Mesodermal cell (in vitro differentiated cells): ENCODE data around the gene ARHGAP6.

Experiments
- H3K27ac ChIP-seq: 2 replicates; pipeline ENCODE4 v1.7.0; 2013; ENCODE audit warnings: mild to moderate bottlenecking, low read depth, low read length, moderate library complexity; ENCODE audit not compliant: severe bottlenecking
- H3K36me3 ChIP-seq: 2 replicates; pipeline ENCODE4 v1.7.1; 2013; ENCODE audit warnings: mild to moderate bottlenecking, low read length, moderate library complexity; ENCODE audit not compliant: control insufficient read depth, insufficient read depth
- H3K4me1 ChIP-seq: one replicate; pipeline ENCODE4 v1.7.1; 2013; ENCODE audit warnings: mild to moderate bottlenecking, low read length; ENCODE audit not compliant: insufficient read depth, control insufficient read depth, poor library complexity, severe bottlenecking
- H3K4me3 ChIP-seq: 2 replicates; pipeline ENCODE4 v1.7.0; 2013; ENCODE audit warnings: low read length, control low read depth, mild to moderate bottlenecking; ENCODE audit not compliant: insufficient read depth, poor library complexity, severe bottlenecking; ENCODE audit errors: extremely low read depth
- H3K9me3 ChIP-seq: 2 replicates; pipeline ENCODE4 v1.7.1; 2013; ENCODE audit warnings: mild to moderate bottlenecking, low read length, moderate library complexity; ENCODE audit not compliant: control insufficient read depth
- WGBS, 2 experiments: methylation state at CpG; one replicate each; pipeline ENCODE4 v1.1.5; 2013; ENCODE audit warnings: missing lambda C conversion rate in 2 of 2; ENCODE audit not compliant: insufficient coverage in 2 of 2; 5-methylcytosine and 5-hydroxymethylcytosine counted together

The ARHGAP6 gene

GRCh38 chrX:11412715-11413623 is 252.8 kb downstream of the ARHGAP6 start:
- WGBS, 2 experiments = 88 to 92% methylated on average over 4 to 5 of the region's 10 CpGs
- H3K9me3 ChIP-seq = no peaks in the 10 kb centered on the region

GRCh38 chrX:11409957-11410356 is 255.8 kb downstream of the ARHGAP6 start:
- peaks cover 4% of the 10 kb centered on the region for H3K4me1 ChIP-seq
- H3K27ac ChIP-seq = no peak overlapping the region
- no peak overlapping the region for H3K4me3 ChIP-seq
- 80 to 100% methylated on average over 1 of the region's 3 CpGs for WGBS, 2 experiments
- no peaks in the 10 kb centered on the region for H3K36me3 ChIP-seq
- H3K9me3 ChIP-seq = no peaks in the 10 kb centered on the region

More at GRCh38 chrX:11412715-11413623, 252.8 kb downstream of the ARHGAP6 start:
- Histone ChIP-seq H3K27ac (no peak overlapping the region), H3K4me3 (no peak overlapping the region), H3K36me3 (no peaks in the 10 kb centered on the region), H3K4me1 (no peaks in the 10 kb centered on the region)

GRCh38 chrX:11408783-11409182 is 256.9 kb downstream of the ARHGAP6 start:
- 94% methylated on average over 3 of the region's 3 CpGs; no CpG with 5 or more reads in 1 of the 2 experiments for WGBS, 2 experiments
- no peak overlapping the region for H3K27ac ChIP-seq

GRCh38 chrX:11408109-11408405 is 257.7 kb downstream of the ARHGAP6 start:
- H3K9me3 ChIP-seq = no peaks in the 10 kb centered on the region
- H3K4me3 ChIP-seq = no peak overlapping the region
- no peak overlapping the region for H3K27ac ChIP-seq
- H3K36me3 ChIP-seq = no peaks in the 10 kb centered on the region
- 80 to 100% methylated on average over 1 of the region's 5 CpGs for WGBS, 2 experiments
- peaks cover 4% of the 10 kb centered on the region for H3K4me1 ChIP-seq

More at GRCh38 chrX:11408783-11409182, 256.9 kb downstream of the ARHGAP6 start:
- Histone ChIP-seq H3K36me3 (no peaks in the 10 kb centered on the region), H3K4me1 (peaks cover 4% of the 10 kb centered on the region), H3K9me3 (no peaks in the 10 kb centered on the region), H3K4me3 (no peak overlapping the region)

DNA sequence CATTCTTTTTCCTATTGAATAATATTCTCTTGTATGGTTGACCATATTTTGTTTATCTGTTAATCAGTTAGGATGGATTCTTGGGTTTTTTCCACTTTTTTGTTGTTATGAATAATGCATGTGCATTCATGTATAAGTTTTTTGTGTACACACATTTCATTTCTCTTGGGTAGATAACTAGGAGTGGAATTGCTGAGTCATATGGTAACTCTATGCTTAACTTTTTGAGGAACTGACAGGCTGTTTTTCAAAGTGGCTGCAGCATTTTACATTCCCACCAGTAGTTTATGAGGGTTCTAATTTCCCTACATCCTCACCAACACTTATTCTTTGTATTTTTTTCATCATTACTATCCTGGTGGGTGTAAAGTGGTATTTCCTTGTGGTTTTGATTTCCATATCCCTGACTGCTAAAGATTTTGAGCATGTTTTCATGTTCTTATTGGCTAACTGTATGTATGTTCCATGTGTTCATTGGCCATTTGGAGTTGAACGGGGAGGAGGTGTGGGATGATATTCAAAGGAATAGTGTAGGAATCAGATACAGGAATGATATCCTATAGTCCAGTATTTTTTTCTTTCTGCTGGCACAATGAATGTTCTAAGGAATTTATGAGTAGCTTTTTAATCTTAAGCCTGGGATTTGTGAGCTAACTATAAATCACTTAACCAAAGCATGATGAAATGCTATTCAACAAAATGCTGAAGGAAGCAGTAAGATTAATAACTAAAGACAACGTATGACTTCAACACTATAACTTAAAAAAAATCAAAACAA is 258.2 kb downstream of the ARHGAP6 start:
- WGBS, 2 experiments = no CpG with 5 or more reads among the region's 2 CpGs
- no peaks in the 10 kb centered on the region for H3K9me3 ChIP-seq
- H3K4me1 ChIP-seq = peaks cover 4% of the 10 kb centered on the region
- H3K4me3 ChIP-seq = no peak overlapping the region
- H3K27ac ChIP-seq = no peak overlapping the region
- no peaks in the 10 kb centered on the region for H3K36me3 ChIP-seq

- Histone ChIP-seq H3K4me3 (no peak overlapping the region), H3K27ac (no peak overlapping the region), H3K4me1 (peaks cover 4% of the 10 kb centered on the region), H3K36me3 (no peaks in the 10 kb centered on the region), H3K9me3 (no peaks in the 10 kb centered on the region)
- 100% methylated on average over 2 of the region's 9 CpGs; no CpG with 5 or more reads in 1 of the 2 experiments for WGBS, 2 experiments
These were observed 259.5 kb downstream of the ARHGAP6 start for GRCh38 chrX:11406109-11406765.

GRCh38 chrX:11403631-11404030 is 262.1 kb downstream of the ARHGAP6 start:
- Histone ChIP-seq H3K4me1 (peaks cover 4% of the 10 kb centered on the region), H3K36me3 (no peaks in the 10 kb centered on the region), H3K27ac (no peak overlapping the region), H3K9me3 (no peaks in the 10 kb centered on the region), H3K4me3 (no peak overlapping the region)
- WGBS, 2 experiments = no CpG with 5 or more reads among the region's 3 CpGs

DNA sequence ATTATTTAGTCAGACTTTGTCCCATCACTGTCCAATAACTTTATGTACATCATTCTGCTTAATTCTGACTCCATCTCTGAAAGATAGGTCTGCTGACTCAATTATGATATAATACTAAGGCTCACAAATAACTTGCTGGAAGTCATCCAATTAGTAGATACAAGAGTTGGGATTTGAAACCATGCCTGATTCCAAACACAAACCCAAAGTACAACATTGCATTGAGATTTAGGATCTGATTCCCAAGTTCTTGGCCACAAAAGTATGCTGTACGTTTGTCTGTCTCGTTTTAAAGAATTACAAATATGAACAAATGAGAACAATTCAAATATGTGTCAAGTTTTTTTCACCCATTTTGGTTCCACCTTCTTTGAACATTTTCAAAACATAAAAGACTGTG is 263.8 kb downstream of the ARHGAP6 start:
- no peak overlapping the region for H3K27ac ChIP-seq
- H3K4me1 ChIP-seq = peaks cover 4% of the 10 kb centered on the region
- H3K36me3 ChIP-seq = no peaks in the 10 kb centered on the region
- H3K9me3 ChIP-seq = no peaks in the 10 kb centered on the region
- no peak overlapping the region for H3K4me3 ChIP-seq
- no CpG with 5 or more reads among the region's 2 CpGs for WGBS, 2 experiments

DNA sequence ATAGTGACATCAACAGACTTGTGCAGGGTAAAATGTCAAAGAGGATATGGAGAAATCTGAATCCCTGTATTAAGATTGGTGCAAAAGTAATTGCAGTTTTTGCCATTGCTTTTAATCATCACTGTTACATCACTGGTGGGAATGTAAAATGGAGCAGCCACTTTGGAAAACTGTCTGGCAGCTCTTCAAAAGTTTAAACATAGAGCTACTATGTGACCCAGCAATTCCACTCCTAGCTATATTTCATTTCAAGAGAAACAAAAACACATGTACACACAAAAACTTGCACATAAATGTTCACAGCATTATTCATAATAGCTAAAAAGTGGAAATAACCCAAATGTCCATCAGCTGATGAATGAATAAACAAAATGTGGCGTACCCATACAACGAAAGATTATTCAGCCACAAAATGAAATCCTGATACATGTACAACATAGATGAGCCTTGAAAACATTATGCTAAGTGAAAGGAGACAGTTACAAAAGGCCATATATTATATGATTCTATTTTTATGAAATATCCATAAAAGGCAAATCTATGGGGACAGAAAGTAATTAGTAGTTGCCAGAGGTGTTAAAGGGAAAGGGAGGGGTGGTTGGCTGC is 266.1 kb downstream of the ARHGAP6 start:
- no CpG with 5 or more reads among the region's 2 CpGs for WGBS, 2 experiments
- H3K9me3 ChIP-seq = no peaks in the 10 kb centered on the region
- H3K27ac ChIP-seq = no peak overlapping the region
- no peak overlapping the region for H3K4me3 ChIP-seq
- H3K36me3 ChIP-seq = no peaks in the 10 kb centered on the region
- H3K4me1 ChIP-seq = no peaks in the 10 kb centered on the region

DNA sequence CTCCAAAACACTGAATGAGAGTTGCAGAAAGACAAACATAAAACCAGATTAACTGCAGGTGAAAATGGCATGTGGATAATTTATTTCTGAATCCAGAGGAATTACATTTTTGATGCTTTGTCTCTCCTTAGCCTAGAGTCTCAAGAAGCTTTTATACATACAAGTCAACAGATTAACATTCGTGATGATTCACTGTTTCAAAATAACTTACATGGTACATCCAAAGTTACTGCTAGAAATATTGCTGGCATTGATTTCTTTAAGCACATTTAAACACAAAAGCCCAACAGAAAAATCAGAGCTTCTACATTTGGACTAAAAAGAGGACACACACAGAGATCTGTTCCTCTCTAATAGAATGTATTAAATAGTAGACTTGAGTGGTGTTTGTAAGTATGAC is 266.9 kb downstream of the ARHGAP6 start:
- WGBS, 2 experiments = no CpG with 5 or more reads among the region's 1 CpG
- no peaks in the 10 kb centered on the region for H3K9me3 ChIP-seq
- H3K4me3 ChIP-seq = no peak overlapping the region
- no peaks in the 10 kb centered on the region for H3K36me3 ChIP-seq
- no peaks in the 10 kb centered on the region for H3K4me1 ChIP-seq
- no peak overlapping the region for H3K27ac ChIP-seq
